ENCODE results near the gene COQ5.
A peak's percentile ranks its signal among the peaks of the same experiment; 100 is the strongest.
"Not testable (repeated sequence)": the region's sequence is repeated elsewhere in the genome, so short reads cannot be mapped to it uniquely, and the experiment has no call there.

The COQ5 gene

DNA sequence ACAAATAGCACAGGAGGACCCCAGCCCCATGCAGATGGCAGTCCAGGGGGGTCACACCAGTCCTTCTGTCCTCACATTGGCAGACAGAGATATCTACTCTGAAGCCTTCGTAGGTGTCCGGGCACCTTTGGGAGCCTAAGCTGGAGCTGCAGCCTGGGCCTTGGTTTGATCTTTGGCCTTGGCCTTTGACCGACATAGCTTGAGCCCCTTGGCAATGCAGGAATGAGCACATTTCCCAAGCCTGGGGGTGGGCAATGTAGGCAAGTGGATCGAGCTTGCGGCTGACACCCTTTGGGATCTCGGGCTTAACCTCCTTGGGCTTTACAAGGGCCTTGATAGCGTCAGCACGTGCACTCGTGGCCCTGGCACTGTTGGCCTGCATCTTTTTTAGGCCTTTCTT is 6.4 kb downstream of the COQ5 start:
- DNase-seq, result no peak

DNA sequence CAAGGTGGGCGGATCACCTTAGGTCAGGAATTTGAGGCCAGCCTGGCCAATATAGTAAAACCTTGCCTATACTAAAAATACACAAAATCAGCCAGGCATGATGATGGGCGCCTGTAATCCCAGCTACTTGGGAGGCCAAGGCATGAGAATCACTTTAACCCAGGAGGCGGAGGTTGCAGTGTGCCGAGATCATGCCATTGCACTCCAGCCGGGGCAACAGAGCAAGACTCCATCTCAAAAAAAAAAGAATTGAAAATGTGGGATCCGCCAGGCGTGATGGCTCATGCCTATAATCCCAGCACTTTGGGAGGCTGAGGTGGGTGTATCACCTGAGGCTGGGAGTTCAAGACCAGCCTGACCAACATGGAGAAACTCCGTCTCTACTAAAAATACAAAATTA is 9.6 kb downstream of the COQ5 start:
- not testable (repeated sequence) for DNase-seq

DNA sequence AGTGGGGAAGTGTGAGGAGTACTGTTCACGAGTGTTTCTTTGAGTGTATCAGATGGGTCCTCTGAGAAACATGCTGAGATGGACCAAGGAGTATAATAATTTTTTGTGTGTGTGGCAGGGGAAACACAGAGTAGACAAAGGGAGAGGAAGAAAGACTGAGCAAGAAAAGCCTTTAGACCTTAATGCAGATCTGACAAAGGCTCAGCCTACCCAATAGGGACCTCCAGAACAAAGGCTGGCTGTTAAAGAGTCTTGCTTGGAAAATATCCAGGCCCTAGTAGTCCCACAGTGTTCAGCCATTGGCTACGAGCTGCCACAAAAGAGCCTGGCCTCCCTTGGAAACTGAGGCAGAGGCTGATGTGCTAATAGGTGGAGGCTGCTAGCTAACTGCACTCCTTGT is 13.5 kb downstream of the COQ5 start:
- no peak for DNase-seq

DNA sequence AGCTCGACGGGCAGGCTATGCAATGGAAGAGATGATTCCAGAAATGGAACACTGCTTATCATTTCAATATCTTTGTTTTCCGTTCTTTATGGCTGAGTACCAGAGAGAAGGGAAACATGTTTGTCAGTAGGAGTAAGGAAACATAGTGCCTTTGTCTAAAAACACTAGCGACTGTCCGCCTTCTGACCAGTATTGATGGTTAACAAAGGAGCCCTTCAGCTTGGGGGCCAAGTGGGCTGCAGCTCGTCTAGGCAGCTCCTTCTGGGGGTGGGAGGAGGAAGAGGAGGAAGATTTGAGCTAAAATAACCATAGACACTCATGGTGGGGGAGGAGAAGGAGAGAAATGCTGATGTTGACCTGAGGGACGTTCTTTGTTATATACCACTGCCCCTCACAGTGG is 15.0 kb downstream of the COQ5 start:
- no peak for DNase-seq

DNA sequence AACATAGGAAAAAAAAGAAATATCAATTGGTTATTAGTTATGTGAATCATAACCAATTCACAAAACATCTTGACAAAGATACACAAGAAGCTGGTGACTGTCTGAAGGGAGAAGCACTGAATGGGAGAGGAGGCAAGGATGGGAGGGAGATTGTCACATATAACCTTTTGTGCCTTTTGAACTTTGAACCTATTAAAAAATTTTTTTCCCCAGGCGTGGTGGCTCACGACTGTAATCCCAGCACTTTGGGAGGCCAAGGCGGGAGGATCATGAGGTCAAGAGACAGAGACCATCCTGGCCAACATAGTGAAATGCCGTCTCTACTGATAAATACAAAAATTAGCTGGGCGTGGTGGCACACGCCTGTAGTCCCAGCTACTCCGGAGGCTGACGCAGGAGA is 20.4 kb downstream of the COQ5 start:
- DNase-seq, result no peak

DNA sequence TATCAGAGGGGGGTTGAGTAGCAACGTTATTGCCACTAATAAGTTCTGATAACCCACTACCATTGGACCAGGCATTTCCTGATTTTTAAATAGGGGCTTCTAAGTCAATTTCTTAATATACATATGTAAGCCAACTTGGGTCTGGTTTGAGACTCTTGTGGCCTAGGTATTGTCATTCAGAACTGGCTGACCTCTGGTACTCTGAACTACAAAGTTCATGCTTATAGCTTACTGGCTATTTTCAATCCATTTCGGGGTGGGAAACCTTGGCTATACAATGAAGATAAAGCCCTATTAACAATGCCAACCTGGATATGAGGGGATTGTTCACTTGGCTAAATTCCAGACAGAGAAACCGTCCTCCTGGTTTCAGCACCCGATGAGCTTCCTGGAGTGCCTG is 24.4 kb downstream of the COQ5 start:
- no peak for DNase-seq

DNA sequence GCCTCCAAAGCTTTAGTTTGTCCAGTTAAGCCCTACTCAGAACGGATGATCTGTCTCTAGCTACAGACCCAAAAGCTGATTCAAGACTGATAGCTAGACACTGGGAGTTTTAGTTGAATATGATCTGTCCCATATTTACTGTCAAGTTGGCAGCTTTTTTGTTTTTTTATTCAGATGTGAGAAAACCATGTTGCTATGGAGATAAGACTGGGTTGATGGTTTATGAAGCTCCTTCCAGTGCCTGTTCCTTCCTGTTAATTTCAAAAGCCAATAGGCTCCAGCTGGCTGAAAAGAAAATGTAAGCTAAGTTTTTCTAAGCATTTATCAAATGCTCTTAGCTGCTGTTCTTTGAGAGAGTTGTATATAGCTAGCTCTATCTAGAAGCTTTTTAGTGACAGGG is 28.4 kb downstream of the COQ5 start:
- no peak for DNase-seq

DNA sequence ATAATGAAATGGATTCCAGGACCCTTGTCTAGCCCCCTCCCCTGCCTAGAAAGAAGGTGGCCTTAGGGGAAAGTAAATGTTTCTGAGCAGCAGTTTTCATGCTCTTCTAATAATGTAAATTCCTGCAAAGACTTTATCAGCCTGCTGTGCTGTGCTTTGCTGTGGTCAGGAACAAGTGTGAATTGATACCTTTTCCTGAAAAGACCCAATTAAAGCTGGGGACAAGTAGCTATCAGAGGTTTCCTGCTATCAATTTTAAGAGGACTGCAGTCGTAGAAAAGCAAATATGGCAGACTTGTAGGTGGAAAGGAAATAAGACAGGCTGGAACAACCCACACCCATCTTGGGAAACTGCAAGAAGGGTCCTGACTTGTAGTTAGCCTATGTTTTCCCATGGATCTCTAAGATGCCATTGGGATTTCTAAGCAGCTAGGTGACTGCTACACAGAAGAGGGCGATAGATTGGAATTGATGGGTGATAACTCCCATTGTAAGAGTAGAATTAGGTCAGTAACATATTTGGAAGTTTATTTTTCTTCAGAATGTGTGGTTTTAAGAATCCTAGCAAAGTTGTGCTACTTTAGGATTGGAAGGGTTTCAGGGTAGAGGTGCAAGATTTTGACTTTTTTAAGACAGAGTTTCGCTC is 30.0 kb downstream of the COQ5 start:
- no peak for DNase-seq

DNA sequence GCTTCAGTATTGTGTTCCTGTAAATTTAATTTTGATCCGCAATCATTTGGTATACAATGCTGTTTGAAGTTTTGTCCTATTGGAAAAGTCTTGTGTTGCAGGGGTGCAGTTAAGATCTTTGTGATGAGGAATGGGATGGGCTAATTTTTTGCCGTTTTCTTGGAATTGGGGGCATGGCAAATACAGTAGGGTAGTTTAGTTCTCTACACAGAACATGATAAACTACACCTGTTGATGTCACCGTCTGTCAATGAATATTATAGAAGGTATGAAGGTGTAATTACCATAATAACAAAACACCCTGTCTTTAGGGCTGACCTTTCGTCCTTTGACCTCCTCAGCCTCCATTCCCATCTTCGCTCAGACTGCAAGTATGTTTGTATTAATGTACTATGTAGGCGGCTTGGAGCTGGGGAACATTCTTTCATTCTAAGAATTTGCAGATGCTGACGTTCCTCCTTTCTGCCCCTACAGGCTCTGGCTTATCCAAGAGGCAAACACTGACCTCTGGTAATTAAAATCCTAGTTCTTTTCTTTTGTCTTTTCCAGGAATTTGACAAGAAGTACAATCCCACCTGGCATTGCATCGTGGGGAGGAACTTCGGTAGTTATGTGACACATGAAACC is 31.3 kb downstream of the COQ5 start:
- DNase-seq, result no peak

DNA sequence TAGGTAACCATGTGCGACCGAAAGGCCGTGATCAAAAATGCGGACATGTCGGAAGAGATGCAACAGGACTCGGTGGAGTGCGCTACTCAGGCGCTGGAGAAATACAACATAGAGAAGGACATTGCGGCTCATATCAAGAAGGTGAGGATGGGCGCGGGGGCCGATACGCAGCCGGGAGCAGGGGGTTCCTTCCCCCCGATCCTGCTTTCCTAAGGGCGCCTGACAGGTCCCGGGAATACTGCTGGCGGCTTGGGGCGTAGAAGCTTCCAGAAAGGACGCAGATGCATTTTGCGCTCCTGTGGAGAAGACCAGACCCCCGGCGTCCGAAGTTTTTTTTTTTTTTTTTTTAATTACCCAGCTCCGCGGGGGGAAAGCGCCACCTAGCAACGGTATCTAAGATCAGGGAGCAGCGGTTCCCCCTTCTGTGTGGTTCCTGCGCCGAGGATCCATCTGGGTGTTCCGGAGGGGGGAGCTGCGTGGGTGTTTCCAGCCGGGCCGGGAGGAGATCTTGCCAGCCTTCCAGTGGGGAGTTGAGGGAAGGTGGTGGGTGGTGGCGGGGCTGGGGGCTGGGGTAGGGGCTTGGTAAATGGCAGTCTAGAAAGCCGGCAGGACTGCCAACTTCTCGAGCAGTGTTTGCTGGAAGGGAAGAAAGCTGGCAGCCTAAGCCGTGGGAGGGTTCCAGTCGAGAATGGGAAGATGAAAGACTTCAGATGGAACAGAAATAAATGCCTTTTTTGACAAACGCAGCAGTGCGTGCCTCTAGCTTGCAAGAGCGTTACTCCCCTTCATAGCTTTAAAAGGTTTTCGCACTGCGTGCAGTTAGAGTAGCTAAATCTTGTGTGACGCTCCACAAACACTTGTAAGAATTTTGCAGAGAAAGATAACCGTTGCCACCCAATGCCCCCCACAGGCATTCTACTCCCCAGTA is 32.3 kb downstream of the COQ5 start:
- DNase-seq, result peak; percentile 29

DNA sequence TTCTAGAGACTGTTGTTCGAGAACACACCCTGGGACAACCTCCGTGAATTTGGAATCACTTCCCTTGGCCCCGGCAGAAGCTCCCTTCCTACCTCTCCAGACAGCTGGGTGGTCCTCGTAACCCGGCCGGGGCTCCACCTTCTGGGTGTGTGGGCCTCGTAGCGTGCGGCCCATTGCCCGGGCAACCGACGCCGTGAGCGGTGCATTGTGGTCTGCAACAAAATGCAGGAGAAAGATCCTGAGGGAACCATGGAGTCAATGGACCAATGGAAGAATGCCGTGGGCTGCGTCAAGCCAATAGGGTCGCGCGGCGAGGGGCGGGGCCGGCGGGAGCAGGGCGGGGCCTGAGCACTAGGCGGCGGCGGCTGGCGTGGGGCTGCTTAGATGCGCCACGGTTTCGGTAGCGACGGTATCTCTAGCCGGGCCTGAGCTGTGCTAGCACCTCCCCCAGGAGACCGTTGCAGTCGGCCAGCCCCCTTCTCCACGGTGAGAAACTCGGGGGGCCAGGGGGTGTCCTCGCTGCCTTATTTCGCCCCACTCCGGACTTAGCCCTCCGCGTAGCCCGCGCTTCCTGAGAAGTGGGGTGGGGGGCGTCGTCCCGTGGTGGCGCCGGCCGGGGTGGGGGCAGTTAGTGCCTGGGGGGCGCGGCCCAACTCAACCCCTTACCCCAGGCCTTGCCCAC is 33.1 kb downstream of the COQ5 start, which contains the start of gene DYNLL1:
Gene DYNLL1 (plus strand): TSS at position 383 of the 682 bp plus-strand sequence. CDS start 309 bp downstream, outside the sequence.
- peak; percentile 97 for DNase-seq

DNA sequence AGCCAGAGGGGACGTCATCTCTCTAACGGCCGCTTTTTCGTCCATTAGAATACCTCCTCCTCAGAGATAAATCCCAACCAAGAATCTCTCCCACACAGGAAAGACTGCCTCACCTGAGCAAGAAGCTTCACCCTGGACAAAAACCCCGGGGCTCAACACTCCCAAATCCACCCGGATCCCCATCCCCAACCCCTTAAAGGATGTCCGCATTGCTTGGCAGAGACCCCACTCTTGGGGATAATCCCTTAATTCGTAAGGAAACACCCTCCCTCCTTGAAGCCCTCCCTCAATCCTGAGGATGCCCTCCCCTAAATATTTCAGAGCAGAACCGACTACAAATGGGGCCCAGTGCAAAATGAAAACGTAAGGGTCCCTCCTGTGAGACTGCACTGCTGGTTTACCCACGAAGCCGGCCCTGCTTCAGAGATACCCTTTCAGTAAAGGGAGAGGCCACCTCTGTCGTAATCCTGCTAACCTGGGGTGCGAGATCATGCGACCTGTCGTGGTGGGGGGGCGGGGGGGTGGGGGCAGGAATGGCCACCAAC is 33.7 kb downstream of the COQ5 start:
- DNase-seq, result no peak

DNA sequence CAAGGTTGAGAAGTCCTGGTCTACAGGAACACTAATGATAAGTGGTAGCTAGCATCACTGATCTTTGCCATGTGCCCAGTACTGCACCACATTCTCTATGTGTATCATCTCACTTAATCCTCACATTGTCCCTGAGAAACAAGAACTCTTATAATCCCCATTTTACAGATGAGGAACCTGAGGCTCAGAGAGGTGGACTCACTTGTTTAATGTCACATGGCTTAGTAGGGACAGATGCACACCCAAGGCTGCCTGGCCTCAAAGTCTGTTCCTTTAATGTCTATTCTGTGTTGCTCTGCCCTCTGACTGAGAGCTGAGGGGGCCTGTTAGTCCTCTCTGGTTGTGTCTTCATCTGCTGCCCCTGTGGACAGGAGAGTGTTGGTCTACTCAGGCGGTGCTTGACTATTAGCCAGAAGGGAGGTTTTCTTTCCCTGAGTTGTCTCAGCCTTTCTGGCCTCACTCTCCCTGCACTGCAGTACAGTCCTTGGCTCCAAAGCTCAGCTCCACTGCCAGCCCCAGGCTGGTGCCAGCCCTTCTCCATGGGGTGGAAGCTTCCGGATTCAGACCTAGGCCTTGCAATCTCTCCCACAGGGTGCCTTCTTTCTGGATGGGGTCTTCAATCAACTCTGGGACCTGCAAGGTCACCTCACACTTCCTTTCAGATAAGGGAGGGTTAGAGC is 38.0 kb downstream of the COQ5 start:
- no peak for DNase-seq

DNA sequence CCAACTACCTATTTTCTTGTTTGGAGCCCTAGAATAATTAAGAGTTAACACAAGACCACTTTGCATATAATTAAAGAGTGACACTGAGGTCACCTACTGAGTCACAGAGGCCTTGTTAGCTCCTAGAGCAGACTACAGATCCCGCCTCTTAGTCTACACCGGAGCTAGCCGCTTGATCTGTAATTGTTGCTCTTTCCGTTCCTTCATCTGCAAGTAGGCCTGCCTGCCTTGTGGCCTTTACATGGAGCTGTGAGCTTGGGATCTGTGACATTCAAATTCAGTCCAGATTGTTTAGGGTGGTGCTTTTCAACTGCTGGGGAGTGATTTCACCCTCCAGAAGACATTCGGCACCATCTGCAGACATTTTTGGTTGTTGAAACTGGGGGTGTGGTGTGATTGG is 38.6 kb downstream of the COQ5 start:
- DNase-seq, result no peak

DNA sequence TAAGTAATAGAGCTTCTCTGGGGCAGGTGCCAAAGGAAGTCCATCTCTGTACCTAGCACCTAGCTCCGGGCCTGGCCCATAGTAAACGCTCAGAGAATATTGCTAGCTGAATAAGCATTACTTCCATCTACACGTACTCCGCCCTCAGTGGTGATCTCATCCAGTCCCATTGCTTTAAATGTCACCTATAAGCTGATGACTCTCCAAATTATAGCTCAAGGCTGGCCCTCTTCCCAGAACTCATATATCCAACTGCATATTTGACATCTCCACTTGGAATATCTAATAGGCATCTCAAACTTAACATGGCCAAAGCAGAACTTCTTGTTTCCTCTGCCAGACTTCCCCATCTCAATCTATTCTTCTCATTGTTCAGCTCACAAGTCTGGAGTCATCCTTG is 39.9 kb downstream of the COQ5 start:
- no peak for DNase-seq

DNA sequence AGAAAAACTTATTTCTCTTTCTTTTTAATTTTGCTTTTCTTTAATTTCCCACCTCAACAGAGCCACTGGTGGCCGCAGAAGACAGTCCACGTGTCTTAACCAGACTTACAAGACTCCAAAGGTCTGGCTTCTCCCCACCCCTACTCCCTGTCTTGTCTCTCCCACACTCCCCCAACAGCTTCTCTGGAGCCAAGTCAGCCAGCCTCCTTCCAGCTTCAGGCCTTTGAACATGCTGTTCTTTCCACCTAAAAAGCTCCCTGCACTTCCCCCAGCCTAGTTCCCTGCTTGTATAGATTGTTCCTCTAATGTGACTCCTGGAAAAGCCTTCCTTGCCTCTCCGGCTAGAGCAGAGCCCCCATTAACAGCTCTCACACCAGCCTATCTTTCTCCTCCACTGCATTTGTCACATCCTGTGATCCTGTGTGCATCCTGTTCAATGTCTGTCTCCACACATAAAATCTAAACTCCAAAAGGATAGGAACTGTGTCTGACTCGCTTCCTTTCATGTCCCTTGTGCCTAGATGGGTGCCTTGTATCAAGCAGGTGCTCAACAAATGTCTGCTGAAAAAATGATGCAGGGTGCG is 40.8 kb downstream of the COQ5 start:
- DNase-seq, result no peak

DNA sequence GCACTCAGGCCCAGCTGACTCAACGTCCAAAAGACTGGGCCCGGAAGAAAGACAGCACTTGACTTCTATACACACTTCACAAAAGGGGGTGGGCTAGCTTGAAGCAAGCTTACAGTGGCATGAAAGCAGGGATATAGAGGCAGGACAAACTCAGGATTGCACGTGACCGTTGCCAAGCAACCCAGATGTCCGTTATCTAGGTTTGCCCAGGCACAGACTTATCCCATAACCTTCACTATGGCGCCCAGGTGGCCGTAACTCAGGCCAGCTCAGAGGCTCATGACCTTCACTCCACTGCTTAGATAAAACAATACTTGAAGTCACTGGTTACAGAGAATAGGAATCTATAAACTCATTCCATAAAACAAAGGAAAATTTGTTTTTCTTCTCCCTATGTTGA is 41.4 kb downstream of the COQ5 start:
- DNase-seq, result not testable (repeated sequence)

DNA sequence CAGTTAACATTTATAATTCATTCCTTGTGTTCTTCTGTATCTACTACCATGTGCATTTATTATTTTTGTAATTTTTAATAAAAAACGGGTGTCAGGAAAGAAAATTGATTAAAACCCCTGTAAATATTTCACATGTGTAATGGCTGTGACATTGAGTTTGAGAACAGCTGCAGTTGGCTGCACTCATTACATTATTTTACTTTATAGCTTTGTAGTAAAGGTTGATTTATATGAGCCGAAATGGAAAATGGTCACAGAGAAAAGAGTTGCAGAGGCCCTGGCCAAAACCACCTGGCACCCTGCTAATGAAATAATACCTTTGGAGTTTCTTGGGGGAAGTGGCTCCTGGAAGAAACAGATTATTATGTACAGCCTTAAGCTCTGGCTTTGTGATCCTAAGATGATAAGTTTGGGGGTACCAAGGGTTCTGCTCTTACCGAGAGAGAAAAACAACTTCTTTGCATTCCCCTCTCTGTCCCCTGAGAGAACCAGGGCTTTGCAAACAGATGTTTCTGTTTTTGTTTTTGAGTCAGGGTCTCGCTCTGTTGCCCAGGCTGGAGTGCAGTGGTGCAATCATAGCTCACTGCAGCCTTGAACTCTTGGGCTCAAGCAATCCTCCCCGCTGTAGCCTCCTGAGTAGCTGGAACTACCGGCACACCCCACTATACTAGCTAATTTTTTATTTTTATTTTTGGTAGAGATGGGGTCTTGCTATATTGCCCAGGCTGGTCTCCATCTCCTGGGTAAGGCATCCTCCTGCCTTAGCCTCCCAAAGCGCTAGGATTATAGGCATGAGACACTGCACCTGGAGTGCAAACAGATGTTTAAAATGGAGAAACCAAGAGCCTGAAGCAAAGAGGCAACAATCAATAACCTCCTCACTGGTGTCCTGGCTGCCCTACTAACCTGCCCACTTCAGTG is 42.7 kb downstream of the COQ5 start:
- no peak for DNase-seq

DNA sequence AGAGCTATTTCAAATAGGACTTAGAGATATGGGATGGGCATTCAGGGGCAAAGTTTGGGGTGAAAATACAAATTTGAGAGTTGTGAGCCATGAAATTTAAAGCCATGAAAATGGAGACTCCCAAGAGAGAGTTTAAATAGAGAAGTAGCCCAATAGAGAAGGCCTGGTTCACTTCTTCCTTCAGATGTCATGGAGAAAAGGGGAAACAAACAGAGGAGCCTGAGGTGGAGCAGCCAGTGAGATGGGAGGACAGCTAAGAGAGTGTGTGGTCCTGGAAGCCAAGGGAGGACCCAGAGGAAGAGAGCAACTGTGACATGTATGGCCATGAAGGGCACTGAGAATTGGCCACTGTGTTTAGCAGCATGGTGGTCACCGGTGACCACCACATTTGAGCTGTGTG is 45.3 kb downstream of the COQ5 start:
- DNase-seq, result no peak

DNA sequence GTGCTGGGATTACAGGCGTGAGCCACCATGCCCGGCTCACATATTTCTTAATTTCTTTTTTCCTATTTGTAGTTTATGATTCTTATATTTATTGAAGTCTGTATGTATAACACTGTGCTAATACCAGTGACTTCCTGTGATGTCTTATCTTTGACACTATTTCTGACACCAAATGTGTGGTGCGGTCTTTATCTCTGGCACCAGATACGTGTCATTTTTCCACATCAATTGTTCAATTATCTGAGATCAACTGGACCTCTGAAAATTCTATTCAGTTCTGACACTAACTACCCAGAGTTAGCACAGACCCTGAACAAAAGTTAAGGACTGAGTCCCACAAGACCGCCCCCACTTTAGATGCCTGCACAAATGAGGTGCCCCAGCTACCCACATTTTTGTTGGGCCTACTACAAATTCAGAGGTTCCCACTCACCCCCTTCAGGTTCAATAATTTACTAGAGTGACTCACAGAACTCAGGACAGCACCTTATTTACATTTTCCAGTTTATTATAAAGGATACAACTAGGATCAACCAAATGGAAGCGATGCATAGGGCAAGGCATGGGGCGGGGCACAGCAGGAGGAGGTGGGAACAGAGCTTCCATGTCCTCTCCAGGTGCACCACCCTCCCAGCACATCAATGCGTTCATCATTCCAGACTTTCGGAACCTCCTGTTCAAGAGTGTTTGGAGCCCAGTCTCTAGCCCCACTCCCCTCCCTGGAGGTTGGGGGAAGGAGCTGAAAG is 47.8 kb downstream of the COQ5 start:
- DNase-seq, result no peak
